Astrocyte of the cerebellum (primary cell): ENCODE measurements around the gene GRIK5.

Source experiments
- DNase-seq: peaks from one replicate; pipeline ENCODE4 v3.0.0-alpha.2; 2011; ENCODE audit warnings: low read depth
- H3K4me3 ChIP-seq: 2 replicates; pipeline ENCODE4 v1.5.1; 2011; ENCODE audit warnings: mild to moderate bottlenecking, low read depth, low read length, moderate library complexity
- in situ Hi-C: cut with HindIII; loops from 2 replicates; pipeline ENCODE4 v1.10.0; 2017; ENCODE audit warnings: low sequenced_read_pairs
- TF ChIP-seq, protein P1 (sequence below): IDR thresholded peaks from 2 replicates; pipeline ENCODE4 v1.5.1; 2012; ENCODE audit warnings: low read length, low read depth, moderate library complexity, mild to moderate bottlenecking; ENCODE audit errors: missing control alignments

Gene GRIK5

DNA sequence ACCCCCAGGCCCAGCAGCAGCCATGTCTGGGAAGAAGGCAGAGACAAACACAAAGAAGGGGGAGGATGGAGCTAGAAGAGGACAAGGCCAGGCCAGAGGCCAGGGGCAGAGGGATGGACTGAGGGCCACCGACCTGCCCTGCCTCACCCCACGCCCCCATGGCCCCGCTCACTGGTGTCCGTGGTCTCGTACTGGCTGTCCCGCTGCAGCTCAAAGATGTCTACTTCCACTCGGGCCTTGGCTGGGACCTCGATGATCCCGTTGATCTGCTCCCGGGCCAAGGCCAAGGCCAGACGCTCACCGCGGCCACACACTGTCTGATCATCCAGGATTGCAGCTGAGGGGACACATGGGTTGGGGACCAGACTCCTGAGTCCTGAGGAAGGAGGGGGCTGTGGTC is 5.0 kb downstream of the GRIK5 start:
- in situ Hi-C loops, result no loop called here
- TF ChIP-seq, protein P1, sequence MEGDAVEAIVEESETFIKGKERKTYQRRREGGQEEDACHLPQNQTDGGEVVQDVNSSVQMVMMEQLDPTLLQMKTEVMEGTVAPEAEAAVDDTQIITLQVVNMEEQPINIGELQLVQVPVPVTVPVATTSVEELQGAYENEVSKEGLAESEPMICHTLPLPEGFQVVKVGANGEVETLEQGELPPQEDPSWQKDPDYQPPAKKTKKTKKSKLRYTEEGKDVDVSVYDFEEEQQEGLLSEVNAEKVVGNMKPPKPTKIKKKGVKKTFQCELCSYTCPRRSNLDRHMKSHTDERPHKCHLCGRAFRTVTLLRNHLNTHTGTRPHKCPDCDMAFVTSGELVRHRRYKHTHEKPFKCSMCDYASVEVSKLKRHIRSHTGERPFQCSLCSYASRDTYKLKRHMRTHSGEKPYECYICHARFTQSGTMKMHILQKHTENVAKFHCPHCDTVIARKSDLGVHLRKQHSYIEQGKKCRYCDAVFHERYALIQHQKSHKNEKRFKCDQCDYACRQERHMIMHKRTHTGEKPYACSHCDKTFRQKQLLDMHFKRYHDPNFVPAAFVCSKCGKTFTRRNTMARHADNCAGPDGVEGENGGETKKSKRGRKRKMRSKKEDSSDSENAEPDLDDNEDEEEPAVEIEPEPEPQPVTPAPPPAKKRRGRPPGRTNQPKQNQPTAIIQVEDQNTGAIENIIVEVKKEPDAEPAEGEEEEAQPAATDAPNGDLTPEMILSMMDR, result no peak
- no peak overlapping the region for H3K4me3 ChIP-seq
- DNase-seq, result no peak

DNA sequence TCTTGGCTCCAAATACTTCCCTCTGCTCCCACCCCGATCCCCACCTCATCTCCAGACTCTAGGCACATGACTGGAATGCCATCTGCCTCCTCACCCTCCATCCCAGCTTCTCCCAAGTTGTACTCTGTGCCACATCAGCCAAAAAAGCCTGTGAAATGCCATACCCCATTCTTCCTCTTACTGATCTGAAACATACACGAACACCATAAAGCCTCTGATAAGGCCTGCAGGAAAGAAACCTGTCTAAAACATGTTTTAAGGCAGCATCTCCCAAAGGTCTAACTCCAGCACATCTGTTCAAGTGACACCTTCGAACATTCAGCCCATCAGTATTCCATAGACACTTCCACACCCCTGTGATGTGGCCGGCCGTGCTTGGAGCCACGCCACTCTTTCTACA is 5.6 kb downstream of the GRIK5 start:
- in situ Hi-C loops, result no loop called here
- DNase-seq, result no peak
- no peak overlapping the region for H3K4me3 ChIP-seq
- TF ChIP-seq, protein P1, result no peak

DNA sequence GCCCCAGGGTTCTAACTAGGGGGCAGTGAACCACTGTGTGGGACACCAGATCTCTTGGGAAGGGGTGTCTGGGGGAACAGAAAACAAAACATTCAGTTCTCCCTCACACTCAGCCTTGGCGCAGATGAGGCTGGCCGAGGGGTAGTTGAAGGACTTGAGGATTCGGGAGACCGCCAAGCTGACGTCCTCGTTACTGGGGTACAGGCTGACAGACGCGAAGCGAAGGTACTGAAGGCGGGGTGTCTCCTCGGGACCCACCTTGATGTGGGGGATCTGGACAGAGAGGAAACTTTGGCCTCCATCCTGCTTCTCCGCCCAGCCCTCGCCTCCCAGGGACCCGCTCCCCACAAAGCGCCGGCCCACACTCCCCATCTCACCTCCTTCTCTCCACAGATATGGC is 7.6 kb downstream of the GRIK5 start:
- TF ChIP-seq, protein P1, result no peak
- in situ Hi-C loops, result no loop called here
- no peak overlapping the region for H3K4me3 ChIP-seq

DNA sequence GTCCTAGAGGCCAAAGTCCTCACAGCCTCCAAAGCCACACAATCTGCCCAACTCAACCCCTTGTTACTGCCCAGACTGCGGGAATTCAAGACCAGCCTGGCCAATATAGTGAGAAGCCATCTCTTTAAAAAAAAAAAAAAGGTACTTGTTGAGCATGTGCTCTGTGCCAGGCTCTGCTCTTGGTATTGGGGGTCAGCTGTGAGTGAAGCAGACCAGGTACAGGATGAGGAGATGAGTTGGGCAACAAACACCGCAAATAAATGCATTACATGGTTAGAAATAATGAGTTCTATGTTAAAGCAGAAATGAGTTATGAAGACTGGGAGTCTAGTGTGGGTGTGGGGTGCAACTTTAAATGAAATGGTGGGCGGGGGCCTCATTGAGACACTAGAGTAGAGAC is 9.9 kb downstream of the GRIK5 start:
- in situ Hi-C loops, result no loop called here
- DNase-seq, result no peak
- H3K4me3 ChIP-seq, result no peak overlapping the region
- TF ChIP-seq, protein P1, result no peak

More for the DNA sequence above, 7.6 kb downstream of the GRIK5 start:
- no peak for DNase-seq

DNA sequence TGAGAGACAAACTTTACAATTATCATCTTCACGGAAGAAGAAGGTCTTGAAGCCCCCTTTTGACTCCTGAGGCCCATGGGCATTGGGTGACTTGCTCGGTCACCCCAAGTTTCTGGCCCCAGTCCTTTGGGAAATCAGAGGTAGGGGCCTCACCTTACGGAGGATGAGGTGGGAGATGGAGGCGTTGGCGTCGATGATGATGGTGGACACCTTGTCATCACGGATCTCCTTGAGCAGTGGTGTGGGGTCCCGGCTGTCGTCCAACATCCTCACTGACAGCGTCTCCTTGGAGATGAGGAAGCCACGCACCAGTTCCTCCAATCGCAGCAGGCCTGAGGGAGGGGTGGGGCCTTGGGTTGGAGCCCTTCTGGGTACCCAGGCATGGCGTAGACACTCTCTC is 10.8 kb downstream of the GRIK5 start:
- DNase-seq, result no peak
- TF ChIP-seq, protein P1, result no peak
- H3K4me3 ChIP-seq, result no peak overlapping the region
- in situ Hi-C loops, result no loop called here

DNA sequence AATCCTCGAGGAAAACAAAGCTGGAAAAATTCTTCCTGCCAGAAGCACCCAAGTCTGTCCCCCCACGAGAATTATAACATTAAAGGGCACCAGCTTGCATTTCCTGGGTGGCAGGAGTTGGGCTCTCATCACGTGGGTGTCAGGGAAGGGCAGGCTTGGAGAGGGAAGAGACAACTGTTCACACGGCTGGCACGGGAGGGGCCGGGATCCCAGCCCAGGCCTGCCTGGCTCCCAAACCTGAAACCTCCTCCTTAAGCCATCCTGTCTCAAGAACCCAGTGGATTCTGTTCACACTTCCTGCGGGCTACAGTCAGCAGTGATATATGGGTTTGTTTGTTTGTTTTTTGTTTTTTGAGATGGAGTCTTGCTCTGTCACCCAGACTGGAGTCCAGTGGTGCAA is 12.2 kb downstream of the GRIK5 start:
- no peak overlapping the region for H3K4me3 ChIP-seq
- no peak for DNase-seq
- in situ Hi-C loops, result no loop called here
- TF ChIP-seq, protein P1, result no peak

DNA sequence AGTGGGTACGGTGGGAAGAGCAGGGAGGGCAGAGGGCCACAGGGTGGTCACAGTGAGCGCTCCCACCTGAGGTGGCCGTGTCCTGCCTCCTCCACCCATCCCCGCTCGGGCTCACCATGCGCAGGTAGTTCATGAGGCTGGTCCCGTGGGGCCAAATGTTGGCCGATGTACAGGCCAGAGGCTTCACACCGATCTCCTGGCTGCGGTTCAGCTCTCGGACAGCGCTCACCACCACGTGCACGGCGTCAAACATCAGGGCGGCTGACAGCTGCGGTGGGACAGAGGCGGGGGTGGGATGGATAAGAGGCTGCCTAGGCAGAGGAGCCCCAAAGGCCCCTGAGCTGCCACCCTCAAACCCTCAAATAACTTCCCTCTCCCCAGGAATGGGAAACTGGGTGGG is 15.8 kb downstream of the GRIK5 start:
- TF ChIP-seq, protein P1, result no peak
- in situ Hi-C loops, result no loop called here
- H3K4me3 ChIP-seq, result no peak overlapping the region
- no peak for DNase-seq
